Measurements from ENCODE around the gene FMN1.

GRCh38 chr15:33126559-33127290 is 67.8 kb downstream of the FMN1 start:
- TF ChIP-seq CTCF (CRISPR knock-in tag; IDR thresholded peaks at IDR 0.05) (no peak), HNF4G (IDR thresholded peaks at IDR 0.05; ENCODE audit: borderline replicate concordance, low read depth, low read length) (no peak), HNF4G (CRISPR knock-in tag; IDR thresholded peaks at IDR 0.05; ENCODE audit: borderline replicate concordance, low read depth) (no peak), ZNF75D (CRISPR knock-in tag; IDR thresholded peaks at IDR 0.05; ENCODE audit: borderline replicate concordance) (no peak), POLR2AphosphoS5 (IDR thresholded peaks at IDR 0.05; ENCODE audit: low read depth, low read length) (no peak), HDAC2 (CRISPR knock-in tag; IDR thresholded peaks at IDR 0.05) (no peak), EHMT2 (IDR thresholded peaks at IDR 0.05; ENCODE audit: borderline replicate concordance, low read depth, low read length) (no peak), HNRNPL (IDR thresholded peaks at IDR 0.05; ENCODE audit: low read depth, low read length) (no peak), HMG20B (CRISPR knock-in tag; conservative IDR thresholded peaks at IDR 0.05) (no peak), ELF1 (CRISPR knock-in tag; IDR thresholded peaks at IDR 0.05) (no peak), JUND (CRISPR knock-in tag; IDR thresholded peaks at IDR 0.05) (no peak), PAXIP1 (CRISPR knock-in tag; conservative IDR thresholded peaks at IDR 0.05) (no peak)

Data from HepG2 (cell line).